Activated T-cell treated with anti-CD3 and anti-CD28 coated beads for 1 hour (primary cell): ENCODE measurements around the gene MYCL.
A peak's percentile ranks its signal among the peaks of the same experiment; 100 is the strongest.

ENCODE experiments used
- DNase-seq: peaks from one replicate; pipeline ENCODE4 v3.0.0-alpha.2; 2020; ENCODE audit warnings: low read depth

MYCL gene

DNA sequence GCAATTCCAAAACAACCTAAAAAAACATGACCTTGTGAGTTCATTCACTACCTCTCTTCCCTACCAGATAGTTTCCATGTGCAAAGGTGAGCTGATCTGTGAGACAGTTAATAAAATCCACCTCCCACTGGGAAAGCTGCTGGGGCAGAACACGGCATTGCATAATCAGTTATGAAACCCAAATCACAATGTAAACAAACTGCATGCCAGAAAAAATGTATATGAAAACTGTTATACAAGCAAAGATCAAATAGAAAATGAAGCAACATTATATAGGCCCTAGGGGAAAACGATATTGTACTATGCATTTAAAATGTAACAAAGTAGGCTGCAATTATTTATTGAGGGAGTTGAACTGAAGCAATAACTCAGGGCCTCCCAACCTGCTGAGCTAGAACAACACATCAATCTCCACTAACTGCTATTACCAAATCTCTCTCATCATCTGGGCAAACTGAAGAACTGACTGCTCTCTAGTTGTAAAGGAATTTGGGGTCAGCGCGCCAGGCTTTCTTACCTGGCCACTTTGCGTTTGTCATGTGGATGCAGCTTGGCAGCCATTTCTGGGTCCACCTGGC lies 49.4 kb downstream of the MYCL start:
- DNase-seq, result no peak

- no peak for DNase-seq
Measured at GRCh38 chr1:39850606-39851216, 51.0 kb downstream of the MYCL start.

DNA sequence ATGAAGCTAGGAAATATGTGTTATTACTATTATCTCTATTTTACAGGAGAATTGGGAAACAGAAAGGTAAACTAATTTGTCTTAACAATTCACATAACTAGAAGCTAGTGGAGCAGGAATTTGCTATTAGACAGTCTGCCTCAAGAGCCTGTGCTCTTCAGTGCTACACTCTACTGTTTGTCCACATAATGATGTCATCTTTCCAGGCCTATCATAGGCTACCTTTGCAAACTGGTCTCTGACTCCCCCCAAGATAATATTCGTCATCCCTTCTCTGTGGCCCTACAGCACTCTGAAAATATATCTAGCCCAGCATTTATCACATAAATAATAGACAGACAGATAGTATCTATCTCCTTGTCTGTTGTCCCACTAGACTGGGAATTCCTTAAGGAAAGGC lies 52.5 kb downstream of the MYCL start:
- no peak for DNase-seq

DNA sequence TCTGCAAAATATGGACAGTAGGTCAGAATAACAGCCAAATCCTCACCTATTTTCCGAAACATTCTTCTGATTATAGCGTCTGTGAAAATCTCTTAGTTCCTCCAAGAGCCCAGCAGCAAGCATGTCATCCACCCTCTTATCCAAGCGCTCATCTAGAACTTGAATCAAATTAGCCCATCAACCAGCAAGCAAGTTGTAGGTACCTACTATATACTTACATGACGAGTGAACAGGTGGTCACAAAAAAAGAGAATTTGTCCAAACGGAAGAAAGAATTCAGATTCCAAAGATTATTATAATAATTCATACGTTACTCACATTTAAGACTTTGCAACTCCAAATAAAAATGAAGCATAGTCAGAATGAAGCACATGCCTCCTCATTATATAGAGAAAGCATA lies 53.8 kb downstream of the MYCL start:
- DNase-seq, result no peak

DNA sequence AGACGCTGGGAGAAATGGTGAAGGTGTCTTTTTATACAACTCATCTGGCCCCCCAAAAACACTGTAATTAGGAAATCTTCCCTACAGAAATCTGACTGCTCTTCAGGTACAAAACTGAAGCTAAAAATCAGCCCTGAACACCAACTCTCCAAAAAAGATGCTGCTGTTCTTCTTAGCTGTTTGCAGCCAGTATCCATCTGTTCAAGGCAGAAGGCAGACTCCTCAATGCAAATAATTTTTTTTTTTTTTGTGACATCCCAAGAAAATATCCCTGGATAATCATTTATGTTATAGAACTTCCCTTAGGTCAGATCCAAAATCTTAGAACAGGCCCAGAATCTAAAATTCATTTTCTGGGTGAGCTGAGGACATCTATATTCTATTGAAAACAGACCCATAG lies 54.9 kb downstream of the MYCL start:
- DNase-seq, result no peak

GRCh38 chr1:39845569-39846566 lies 55.8 kb downstream of the MYCL start:
- DNase-seq, result peak; percentile 51
